GM19043 (cell line): ENCODE measurements around the gene NOG.

Experiments used
- ATAC-seq: cut with Tn5 transposase; IDR thresholded peaks from one replicate; pipeline ENCODE4 v1.9.1; 2021; ENCODE audit warnings: low read depth; ENCODE audit not compliant: unreplicated experiment

The NOG gene

GRCh38 chr17:56596691-56597494 is 3.4 kb downstream of the NOG start:
- ATAC-seq, result no peak

- ATAC-seq, result no peak
Observed at GRCh38 chr17:56597495-56597990, 4.0 kb downstream of the NOG start.

DNA sequence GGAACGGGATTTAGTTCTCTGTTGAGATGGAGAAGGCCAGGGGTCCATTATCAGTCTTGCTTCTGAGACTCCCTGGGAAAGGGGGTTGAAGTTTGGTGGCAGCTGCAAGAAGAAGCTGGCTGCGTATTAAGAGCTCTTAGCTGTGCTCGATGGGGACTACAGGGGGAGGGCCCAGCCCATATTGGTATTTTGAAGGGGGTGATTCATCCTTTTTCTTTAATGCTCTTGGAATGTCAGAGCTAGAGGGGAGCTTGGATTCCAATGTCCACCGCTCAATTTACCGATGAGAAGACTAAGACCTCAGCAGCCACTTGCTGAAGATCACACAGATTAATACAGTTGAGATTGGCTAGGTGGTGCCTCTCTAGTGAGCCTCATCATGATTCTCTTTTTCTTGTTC is 5.0 kb downstream of the NOG start:
- no peak for ATAC-seq

- ATAC-seq, result no peak
Observed at GRCh38 chr17:56599088-56599487, 5.6 kb downstream of the NOG start.

DNA sequence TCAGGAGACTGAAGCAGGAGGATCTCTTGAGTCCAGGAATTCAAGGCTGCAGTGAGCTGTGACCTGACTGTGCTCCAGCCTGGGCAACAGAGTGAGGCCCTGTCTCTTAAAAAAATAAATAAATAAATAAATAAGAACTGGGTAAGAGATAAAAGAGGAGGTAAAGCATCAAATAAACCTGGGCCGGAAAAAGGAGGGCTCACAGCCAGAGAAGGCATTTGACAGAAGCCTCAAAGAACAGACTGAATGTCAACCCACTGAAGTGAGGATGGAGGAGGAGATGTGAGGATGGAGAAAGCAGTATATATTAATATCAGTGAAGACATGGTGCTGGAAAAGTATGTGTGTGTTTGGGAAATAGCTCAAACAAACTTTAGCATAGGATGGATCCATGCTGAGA is 6.1 kb downstream of the NOG start:
- ATAC-seq, result no peak

DNA sequence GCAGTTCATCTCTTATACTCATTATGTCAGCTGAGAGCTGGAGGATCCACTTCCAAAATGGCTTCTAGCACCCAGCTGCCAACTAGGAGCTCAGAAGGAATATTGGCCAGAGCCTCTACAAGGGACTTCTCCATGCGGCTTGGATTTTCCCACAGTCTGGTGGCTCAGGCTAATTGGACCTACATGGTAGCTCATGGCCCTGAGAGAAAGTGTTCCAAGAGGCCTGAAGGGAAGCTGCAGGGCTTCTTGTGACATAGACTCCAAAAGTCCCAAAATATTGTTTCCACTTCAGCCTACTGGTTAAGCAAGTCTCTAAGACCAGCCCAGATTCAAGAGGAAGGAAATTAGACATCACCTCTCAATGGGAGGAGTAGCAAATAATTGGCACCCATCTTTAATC is 6.8 kb downstream of the NOG start:
- no peak for ATAC-seq

- no peak for ATAC-seq
Observed at GRCh38 chr17:56601591-56601990, 8.1 kb downstream of the NOG start.

GRCh38 chr17:56602292-56603130 is 9.0 kb downstream of the NOG start:
- ATAC-seq, result no peak

- ATAC-seq, result no peak
Observed at GRCh38 chr17:56603486-56604238, 10.2 kb downstream of the NOG start.

DNA sequence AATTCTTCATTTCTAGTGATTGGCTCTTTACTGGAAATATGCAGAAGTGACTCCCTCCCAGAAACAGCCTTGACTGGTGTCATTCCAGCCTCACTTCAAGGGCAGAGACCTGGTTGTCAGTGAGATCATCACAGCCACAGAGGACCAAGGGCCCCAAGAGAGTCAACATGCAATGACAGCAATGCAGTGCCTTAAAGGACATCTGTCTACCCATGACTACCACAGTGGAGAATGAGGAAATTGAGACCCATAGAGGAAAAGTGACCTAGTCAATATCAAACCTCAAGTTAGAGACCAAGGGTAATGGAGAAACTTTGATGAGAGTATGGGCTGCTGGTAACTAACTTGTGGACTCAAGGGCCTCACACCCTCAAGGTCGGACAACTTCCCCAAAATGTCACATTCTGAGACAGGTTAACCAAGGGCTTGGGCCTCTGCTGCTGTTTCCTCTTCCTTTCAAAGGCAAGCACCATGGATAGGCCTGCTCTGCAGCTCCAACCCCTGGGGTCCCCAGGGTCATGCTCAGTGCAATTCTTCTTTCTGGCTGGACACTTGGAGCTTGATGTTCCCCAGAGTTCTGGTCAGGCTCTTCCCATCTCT is 11.3 kb downstream of the NOG start:
- ATAC-seq, result no peak

- no peak for ATAC-seq
Observed at GRCh38 chr17:56608944-56609343, 15.4 kb downstream of the NOG start.

- no peak for ATAC-seq
Observed at GRCh38 chr17:56610321-56610720, 16.8 kb downstream of the NOG start.

DNA sequence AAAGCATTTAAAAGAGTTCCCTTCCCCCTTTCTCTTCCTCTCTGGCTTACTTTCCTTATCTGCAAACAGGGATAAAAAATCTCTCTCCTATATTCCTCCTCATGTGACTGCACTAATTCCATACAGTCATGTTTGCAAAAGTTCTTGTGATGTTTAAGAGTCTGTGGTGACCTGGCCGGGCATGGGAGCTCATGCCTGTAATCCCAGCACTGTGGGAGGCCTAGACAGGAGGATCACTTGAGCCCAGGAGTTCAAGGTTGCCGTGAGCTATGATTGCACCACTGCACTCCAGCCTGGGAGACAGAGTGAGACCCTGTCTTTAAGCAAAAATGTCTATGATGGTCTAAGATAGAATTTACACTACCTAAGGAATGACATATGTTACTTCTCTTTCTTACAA is 19.6 kb downstream of the NOG start:
- no peak for ATAC-seq

DNA sequence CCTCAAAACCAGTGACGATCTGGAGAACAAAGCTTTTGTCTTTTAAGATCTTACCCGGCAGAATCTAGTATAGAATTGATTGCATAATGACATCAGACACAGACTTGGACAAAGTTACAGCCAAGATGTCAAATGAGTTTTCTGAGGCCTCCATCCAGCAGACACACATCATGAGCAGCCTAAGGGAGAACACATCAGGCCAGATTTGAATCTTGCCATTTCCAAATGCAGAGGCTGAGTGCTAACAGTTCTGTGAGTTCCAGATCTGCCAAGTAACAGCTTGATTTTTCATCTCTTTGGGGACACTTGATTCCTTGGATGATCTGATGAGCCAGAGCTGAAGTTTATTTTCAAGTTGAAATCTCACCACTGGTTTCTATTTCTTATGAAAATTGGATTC is 21.0 kb downstream of the NOG start:
- ATAC-seq, result no peak

- no peak for ATAC-seq
Observed at GRCh38 chr17:56616239-56616638, 22.7 kb downstream of the NOG start.

DNA sequence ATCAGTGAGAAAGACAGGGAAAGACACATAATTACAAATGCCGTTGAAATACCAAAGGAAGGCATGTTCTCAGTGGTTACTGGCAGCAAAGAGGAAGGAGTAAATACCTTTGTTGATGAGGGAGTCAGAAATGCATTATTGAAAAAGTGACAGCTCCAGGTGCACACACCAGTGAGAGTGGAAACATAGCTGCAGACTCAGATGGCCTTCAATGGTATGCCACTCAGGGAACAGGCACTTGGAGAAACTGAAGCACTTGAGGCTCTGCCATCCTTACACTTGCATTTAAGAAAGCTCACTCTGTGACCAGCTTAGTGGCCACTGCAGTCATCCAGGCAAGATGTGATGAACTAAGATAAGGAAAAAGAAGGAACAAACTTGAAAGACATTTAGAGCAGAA is 29.9 kb downstream of the NOG start:
- no peak for ATAC-seq

DNA sequence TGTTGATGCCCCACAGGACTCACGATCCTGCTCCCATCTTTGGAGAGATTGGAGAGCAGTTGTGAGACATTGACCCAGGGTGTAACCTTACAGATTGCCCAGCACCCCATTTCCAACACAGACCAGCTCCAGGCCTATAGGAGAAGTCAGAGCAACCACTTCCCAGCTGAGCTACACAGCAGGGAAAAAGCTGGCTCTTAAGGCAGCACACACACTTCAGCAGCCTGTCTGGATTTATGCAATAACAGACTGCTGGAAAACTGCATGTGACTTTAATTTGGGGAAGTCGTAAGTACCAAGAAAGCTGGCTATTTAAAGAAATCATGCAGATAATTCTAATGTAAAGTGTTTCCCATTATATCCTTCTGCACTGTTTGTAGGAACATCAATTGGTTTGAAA is 30.8 kb downstream of the NOG start:
- ATAC-seq, result no peak

DNA sequence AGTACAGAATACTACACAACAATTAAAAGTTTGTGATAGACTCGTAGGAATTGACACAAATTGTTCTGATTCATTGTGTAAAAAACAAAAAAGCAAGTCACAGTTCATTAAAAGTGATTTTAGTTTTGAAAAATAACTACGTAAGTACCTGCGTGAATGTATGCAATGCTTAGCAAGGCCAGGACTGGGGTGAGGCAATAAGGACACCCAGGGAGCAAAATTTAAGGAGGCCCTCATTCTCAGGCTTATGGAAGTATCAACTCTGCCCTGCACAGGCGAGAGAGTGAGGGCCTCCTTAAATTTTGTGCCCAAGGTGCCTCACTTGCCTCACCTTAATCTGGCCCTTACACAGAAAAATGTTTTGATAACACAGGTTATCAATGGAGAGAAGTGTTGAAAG is 31.4 kb downstream of the NOG start:
- no peak for ATAC-seq

DNA sequence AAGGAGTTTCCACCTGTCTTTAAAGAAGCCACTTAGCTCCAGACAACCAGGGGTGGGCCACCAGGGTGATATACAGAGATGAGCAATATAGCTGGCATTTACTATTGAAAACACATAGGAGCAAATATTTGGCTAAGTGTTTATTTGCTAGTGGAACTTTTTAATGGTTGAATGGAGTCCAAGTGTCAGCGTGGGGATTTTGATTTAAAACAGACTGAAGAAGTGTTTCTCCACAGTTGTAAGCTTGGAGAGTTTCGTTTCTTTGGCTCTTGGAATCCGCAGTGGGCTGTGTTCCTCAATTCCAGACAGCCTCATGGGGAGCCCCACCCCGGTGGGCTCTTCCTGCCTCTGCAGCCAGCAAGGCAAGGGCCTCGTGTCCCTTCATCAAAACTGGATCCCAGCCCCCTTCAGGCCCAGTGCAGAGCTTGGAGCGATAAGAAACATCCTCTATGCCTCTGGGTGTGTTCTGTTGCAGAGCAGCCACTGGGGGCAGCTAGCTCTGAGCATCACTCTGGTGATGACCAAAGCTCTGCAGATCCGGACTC is 36.1 kb downstream of the NOG start:
- ATAC-seq, result no peak

DNA sequence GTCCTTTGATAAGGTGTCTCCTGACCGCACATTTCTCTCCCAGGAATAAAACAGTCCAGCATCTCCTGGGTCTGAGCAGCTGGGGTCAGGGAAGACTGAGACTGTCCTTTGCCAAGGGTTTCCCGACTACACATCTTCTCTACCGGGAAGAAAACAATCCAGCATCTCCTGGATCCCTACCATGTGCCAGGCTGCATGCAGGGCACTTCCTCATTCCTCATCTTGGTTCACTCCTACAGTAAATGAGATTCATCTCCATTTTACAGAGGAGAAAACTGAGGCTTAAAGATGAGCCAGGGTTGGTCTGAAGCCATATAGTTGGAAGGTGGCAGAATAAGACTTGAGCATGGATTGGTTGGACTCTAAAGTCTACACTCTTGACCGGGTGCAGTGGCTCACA is 36.7 kb downstream of the NOG start:
- no peak for ATAC-seq
